Amygdala (tissue), 56 donors: ENCODE results near the gene AMIGO3.
"Not testable (repeated sequence)": the region's sequence is repeated elsewhere in the genome, so short reads cannot be mapped to it uniquely, and the experiment has no call there.

Experiments
- DNase-seq, 56 donors: peaks; one replicate each; lab custom pipeline; 2025; lab: John Stamatoyannopoulos, UW

The AMIGO3 gene

DNA sequence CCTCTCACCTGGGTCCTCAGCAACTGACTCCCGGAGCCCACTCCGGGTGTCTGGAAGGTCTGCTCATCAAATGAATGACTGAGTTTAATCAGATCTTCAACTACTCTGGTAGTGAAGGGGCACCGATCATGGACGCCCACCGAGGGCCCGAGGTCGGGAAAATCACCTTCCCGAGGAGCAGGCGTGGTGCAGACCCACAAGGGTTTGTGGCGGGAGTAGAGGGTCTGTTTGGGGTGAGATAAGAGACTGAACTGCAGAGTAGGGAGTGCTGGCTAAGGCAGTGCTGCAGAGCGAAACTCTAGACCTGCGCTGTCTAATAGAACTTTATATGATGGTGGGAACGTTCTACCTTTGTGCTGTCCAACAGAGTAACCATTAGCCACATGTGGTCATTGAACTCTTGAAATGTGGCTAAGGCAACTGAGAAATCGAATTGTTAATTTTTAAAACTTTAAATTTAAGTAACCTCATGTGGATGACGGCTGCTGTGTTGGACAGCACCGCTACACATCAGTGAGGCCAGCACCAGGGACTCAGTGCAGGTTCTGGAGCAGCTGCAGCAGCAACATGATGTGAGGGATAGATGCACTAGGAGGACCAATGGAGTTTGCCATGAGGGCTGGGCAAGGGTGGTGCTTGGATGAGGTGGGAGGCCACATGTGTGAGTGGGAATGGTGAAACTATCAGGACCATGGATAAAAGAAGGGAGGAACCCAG, 29.4 kb downstream of the AMIGO3 start:
- not testable (repeated sequence) for DNase-seq

DNA sequence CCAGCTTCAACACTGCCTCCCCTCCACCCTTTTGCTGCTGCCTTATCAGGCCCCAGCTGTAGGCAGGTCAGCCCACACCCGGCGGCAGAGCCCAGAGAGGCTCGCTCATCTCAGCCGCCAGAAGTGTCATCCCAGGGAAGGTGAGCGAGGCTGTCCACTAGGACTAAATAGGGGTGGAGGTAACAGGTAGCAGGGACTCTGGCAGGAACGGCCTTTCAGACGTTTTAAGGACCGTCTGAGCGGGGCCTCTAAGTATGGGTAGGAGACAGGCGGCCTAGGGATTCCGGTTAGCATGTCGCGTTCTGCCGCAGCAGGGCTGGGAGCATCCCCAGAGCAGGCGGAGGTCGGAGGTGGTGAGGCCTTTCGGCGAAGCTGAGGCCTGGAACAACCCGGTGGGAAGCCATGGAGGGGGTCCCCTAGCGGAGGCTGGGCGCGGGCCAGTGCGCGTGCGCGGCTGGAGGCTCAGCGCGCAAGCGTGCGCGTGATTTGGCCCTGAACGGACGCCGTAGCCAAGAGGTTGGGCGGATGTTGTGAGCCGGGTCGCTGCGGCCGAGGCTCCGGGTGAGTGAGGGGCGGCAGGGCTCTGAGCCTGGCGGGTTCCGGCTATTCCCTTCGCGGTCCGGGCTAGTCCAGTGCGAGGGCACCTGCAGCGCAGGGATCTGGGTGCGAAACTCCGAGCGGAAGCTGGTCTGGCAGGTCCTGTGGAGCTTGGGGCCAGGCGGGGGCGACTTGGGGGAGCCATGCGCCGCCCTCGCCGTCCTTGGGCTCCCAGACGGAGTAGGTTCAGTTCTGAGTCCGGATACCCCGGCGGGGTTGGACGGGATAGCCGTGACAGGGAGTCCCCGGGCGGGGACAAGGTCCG, 30.2 kb downstream of the AMIGO3 start, which contains the start of the genes MST1 and RNF123:
Gene MST1 (minus strand): TSS at position 429 of the 862 bp plus-strand sequence. CDS start 783 bp downstream, outside the sequence.
Gene RNF123 (plus strand): TSS at position 512 of the 862 bp plus-strand sequence. CDS start 1,609 bp downstream, outside the sequence.
- no peak for DNase-seq

DNA sequence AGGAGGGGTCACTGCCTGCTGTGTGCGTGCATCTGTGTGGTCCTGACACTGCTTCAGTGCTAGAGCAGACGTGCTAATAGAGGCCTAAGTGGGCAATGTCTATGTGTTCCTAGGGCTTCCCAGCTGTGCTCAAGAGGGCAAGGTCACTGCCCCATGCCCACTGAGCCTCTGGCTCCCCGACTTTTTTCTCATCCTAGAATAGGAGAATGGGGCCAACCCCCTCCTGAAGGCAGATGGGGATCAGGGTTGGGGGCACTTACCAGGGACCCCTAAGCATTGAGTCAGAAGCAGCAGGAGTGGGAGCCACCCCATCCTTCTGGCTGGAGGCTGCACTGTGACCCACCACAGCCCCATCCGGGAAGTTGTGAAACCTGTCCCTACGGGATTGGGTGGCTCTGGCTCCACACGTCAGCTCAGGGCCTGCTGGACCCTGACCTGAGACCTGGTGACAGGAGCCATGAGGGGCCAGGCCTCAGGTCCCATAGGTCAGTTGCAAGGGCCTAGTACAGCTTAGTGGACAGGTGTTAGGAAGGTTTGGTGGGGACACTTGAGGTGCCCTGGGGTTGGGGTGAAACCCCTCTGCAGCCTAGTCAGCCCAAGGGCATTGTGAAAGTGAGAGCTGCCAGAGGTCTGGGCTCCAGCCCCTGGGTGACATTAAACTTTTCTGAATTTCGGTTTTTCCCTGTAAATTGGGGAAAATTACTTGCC, 31.0 kb downstream of the AMIGO3 start:
- DNase-seq, result not testable (repeated sequence)

DNA sequence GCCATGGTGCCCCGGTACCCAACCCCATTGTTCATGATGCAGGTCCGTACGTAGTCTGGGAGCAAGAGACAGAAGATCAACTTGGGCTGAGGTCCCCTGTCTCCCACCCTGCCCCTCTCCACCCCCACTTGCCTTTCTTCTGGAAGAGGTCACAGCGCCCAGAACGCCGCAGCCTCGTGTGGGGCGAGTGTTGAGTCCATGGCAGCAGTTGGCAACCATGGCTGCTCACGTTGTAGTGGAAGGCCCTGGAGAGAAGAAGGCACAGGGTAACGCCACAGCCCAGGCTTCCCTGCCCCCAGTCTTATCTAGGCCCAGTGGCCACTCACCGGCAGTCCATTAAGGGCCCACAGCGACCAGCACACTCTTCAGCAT, 32.1 kb downstream of the AMIGO3 start:
- DNase-seq, result not testable (repeated sequence)

DNA sequence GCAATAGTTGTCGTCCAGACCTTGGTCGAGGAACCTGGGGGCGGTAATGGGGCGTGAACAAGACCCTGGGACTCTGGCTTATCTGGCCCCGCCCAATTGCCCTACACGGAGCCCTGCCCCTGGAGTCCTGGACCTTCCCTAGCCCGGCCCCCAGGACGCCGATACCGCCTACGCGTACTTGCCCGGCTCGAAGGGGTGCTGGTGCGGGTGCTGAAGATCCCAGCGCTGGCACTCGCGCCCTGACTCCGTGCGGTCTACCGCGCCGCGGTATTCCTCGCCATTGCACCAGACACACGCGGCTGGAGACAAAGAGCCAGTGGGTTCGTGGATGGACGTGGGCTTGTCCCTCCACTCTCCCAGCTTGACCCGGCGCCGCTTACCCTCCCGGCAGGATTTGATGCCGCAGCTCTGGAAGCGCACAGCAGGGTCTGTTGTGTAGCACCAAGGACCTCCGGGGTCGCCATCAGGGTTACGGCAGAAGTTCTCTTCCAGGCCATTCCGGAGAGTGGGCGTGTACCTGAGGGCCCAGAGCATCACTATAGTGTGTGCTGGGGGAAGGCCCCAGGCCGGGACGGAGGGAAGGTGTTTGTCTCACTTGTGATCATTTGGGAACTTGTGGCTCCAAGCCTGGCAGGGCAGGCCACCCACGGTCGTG, 32.6 kb downstream of the AMIGO3 start:
- not testable (repeated sequence) for DNase-seq

DNA sequence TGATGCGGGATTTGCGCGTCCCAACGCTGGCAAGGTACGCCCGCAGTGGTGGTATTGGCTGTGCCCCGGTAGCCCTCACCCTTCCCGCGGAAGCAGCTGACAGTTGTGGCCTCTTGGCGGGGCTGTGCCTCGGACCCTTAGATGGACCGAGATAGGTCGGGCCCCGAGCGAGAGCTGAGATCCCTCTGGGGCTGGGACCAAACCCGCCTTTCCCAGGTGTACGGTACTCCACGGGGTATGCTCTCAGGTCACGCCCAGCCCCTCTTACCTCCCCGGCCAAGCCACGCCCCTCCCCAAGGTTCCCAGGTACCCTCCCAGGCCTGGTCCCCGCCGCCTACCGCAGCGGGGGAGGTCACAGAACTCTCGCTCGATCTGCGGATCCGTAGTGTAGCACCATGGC, 33.1 kb downstream of the AMIGO3 start:
- not testable (repeated sequence) for DNase-seq

DNA sequence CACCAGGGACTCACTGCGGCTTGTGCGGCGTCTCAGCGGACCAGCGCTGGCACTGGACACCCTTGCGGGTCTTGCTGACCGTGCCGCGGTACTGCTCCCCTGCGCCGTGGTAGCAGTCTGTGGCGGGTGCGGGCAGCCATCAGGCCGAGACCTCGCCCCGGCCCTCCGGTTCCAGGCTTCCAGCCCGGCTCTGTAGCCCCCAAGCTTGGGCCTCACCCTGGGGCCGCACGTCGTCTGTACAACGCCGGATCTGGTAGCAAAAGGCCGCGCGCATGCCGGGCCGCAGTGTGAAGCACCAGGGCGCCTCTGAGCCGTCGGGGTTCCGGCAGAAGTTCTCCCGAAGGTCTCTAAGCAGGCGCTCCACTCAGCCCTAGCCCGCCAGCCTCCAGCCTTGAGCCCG, 33.6 kb downstream of the AMIGO3 start:
- not testable (repeated sequence) for DNase-seq

DNA sequence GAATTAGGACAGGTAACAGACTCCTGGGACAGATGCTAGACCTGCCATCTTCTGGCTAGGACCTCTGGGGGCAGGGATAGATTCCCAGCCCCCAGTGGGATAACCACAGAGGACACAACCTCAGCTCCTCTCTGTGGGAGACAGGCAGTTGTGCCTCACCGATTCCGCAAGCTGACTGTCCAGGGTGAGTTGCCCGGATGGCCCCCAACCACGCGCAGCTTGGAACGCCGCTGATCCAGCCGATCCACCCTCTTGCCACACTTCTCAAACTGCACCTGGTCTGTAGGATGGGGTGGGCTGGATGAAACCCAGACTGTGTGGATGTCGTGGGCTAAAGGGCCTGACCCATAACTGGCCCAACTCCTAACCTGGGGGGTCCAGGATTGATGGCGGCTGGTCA, 34.4 kb downstream of the AMIGO3 start:
- DNase-seq, result not testable (repeated sequence)

DNA sequence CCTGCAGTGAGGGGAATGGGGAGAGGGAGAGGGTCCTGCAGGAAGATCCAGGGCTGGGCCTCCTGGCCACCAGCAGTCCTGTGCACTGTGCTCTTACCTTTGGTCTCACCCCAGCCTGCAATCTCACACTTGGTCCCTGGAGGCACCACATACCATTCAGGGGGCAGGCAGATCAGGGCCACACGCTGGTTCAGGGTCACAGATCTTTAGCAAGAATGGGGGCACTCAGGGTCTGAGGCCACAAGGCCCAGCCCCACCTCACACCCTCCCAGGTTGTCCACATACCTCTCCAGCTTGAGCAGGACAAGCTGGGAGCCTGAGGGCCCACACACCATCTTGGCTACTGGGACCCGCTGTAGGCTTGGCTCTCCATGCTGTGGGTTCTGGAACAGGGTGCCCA, 35.0 kb downstream of the AMIGO3 start:
- DNase-seq, result not testable (repeated sequence)

DNA sequence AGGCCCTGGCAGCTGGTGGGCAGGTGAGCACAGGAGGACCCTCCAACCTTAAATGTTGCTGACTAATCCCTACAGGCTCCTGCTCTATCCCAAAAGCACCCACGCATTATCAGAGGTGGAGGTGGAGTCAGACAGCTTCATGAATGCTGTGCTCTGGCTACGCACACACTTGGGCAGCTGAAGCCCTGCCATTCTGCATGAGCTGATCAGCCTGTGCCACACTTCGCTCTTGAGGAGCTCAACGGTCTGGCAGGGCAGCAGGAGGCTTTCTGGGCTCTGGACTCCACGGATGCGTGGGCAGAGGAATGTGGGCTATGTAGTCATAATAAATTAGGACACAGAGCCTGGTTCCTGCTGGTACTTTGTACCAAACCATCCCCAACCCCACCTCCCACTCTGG, 36.3 kb downstream of the AMIGO3 start:
- no peak for DNase-seq

DNA sequence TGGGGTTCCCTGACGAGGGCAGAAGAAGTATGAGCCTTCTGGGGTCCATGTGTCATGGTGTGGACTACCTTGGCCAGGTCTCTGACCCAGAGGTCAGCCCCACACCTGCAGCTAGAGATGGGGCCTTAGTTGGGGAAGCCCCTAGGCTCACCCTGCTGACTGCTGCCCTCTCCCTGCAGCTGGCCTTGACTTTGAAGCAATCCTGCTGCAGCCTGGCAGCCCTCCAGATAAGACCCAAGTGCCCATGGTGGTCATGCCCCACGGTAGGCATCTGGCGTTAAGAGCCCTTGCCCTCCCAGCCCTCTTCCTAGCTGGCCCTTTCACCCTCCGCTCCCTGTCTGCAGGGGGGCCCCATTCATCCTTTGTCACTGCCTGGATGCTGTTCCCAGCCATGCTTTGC, 37.9 kb downstream of the AMIGO3 start:
- no peak for DNase-seq

DNA sequence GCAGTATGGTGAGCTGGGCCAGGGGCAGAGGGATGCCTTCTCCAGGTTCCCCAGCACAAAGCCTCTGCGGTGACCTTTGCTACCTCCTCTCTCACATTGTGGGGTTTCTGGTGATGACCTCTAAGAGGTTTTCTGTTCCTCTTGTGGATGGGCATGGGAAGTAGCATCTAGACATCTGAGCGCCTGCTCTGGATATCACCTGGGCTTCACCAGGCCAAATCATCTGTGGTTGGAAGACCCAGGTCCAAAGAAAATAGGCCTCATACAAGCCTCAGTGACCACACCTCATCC, 38.3 kb downstream of the AMIGO3 start:
- no peak for DNase-seq

DNA sequence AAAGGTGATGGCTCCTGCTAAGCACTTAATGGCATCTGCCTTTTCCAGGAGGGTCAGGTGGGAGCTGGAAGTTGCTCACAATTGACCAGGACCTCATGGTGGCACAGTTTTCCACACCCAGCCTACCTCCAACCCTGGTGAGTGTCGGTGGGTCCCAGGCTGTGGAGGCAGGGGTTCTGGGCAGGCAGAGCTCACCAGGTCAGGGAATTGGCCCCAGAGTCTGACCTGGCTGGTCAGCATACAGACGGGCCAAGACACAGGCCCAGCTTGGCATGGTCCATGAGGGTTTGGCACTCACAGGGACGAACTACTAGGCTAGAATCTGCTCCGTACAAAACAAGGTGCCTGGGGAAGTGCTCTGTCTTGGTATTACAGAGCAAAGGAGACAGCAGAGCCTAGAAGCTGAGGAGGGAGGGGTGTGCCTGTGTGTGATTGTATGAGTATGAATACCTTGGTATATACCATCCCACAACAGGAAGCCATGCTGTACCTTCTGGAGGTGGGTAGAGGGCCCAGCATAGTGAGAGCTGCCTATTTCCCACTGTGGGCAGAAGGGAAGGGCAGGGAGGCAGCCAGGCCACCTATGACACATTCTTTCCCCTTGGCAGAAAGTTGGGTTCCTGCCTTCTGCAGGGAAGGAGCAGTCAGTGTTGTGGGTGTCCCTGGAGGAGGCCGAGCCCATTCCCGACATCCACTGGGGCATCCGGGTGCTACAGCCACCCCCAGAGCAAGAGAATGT, 38.8 kb downstream of the AMIGO3 start:
- DNase-seq, result no peak

DNA sequence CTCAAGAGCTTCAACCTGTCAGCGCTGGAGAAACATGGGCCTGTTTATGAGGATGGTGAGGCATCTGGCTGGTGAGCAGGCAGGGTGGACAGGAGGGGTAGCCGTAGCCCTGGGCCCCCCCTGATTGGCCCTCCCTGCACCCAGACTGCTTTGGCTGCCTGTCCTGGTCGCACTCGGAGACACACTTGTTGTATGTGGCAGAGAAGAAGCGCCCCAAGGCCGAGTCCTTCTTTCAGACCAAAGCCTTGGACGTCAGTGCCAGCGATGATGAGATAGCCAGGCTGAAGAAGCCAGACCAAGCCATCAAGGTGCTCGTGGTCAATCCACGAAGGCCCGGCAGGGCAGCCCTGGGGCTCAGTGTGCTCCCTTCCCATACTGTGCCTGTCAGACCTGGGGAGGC, 43.6 kb downstream of the AMIGO3 start:
- no peak for DNase-seq

DNA sequence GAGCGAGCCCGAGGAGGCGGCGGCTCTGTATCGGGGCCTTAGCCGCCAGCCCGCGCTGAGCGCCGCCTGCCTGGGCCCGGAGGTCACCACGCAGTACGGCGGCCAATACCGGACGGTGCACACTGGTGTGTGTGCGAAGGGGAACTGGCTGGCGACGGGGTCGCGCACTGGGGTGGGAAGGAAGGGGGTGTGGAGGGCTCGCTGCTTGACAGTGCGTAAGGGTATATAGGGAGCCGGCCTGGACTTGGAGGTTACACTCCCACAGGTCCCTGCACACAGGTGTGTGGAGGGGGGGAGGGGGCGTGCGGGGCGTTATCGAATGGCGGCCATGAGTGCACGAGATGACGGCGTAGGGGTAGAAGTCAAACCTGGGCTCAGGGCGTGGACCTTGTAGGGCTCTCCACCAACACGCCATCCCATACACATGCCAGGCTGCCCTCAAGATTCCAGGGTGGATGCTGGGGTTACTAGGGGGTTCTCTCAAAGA, 44.9 kb downstream of the AMIGO3 start:
- no peak for DNase-seq

DNA sequence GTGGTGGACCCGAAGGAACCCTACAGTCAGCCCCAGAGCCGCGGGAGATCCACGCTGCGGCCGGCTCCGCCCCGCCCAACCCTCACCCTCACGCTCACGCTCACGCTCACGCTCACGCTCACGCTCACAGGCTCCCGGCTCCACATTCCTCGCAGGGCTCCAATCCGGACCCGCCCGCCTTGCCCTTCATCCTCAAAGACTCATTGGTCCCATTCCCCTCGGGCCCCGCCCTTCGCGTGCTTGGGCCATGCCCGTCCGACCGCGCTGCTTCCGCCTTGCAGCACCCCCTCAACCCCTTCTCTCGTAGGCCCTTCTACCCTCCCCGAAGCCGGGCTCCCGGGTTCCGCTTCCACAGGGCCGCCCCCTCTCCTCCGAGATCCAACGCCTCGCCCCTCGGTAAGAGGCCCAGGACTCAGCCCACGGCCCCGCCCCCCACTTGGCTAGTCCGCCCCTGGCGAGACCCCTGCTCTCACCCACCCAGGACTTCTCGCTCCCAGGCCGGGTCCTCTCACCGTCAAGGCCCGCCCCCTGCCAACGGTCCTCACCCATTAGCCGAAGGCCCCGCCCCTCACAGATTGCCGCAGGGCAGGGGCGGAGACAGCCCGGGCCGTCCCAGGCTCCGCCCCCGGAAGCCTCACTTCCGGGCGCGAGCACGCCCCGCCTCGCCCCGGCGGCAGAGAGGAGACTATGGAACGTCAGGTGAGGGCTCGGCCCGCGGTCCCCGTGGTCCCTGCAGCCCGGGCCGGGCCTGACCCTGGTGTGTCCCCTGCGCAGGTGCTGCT, 45.6 kb downstream of the AMIGO3 start, which contains the start of gene APEH:
Gene APEH (plus strand): TSS at position 637 of the 782 bp plus-strand sequence. CDS start 51 bp downstream, at position 688.
- DNase-seq, result no peak

DNA sequence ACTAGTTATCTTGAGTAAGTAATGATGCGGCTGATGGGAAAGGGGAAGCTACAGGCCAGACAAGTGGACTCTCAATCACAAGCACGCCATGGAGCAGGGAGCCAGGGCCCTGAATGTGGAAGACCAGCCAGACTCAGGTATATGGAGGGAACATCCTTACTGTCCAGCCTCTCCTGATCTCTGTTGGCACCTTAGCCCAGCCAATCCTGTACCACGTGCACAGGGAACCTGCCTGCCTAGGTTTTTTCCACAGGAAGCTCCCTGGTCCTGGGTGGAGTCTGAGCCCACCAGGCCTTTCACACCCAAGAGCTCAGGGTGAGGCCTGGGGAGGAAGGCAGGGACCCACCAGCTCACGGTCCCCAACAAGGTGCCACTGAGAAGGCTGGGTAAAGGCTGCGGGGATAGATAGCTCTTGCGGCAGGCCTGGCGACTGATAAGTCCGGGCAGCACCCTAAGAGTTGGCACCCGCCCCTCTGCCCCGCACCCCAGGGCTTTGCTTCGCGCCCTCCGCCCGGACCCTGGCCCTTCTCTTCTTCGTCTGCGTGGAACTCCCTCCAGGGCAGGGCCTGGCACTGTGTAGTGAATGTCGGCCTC, 46.3 kb downstream of the AMIGO3 start:
- DNase-seq, result no peak
